ENCODE results near the gene CLSTN2.

The CLSTN2 gene

DNA sequence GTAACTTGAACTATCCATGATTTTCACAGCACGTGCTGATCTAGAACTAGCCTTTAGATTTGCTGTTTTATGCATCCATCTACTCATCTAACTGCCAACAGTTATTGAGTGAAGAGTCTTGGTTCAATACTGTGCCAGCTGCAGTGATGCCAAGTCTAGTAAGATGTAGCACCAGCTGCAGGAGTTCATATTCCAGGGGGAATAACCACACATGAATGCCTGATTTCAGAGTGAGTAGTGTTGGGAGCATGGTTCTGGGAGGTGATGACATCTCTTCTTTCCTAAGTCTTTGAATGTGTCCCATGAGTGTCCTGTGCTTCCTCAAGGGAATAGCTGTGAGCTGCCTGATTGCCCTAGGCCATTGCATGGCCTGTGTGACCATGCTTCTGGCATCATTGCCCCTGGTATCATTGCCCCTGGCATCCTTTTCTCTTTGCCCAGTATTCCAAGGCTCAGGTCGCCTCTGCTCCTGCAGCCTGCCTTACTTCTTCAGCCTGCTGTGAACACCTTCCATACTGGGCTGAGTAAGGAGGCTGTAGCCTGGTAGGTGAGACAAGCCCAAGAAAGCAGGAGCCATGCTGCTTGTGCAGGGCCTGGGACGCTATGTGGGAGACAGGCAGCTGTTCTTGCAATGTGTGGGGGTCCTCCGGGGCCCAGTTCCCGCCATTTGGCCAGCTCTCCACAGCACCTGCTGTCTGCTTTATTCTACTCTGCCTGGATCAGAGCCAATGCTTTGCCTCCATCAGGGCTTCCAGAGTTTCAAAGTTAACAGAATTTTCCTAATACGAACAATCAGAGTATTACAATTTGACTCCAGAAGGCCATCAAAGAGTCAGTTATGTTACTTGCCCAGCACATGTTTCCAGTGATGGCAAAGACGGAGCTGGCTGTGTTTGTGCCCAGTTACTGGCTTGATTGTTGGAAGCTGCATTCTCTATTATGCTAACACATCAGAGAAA, 73.2 kb downstream of the CLSTN2 start:
- no peak for DNase-seq
- no peak overlapping the region for H3K4me2 ChIP-seq (ENCODE audit: low read depth, low read length)
- H3K9me3 ChIP-seq (replicated peaks; ENCODE audit: insufficient read depth, low read length) = no peaks in the 10 kb centered on the region

DNA sequence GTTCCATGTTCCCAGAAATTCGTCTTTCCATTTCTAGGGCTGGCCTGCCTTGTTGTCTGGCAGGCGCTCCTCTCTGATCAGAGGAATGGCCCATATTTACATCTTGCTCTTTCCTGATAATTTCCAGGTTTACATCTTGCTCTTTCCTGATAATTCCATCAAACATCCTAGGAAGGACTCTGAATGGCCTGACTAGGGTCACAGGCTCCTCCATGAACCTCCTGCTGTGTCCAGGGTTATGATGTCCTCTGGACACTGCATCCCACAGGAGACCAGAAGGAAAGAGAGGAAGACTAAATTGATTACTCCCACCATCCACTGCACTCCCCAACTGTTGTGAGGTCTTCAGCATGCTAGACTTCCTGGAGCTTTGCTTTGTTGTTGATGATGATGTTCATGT, 75.4 kb downstream of the CLSTN2 start:
- Histone ChIP-seq H3K9me2 (replicated peaks; ENCODE audit: insufficient read depth, low read length) (no peaks in the 10 kb centered on the region), H3K27ac (ENCODE audit: low read length) (no peak overlapping the region), H3K36me3 (replicated peaks; ENCODE audit: insufficient read depth, low read length) (no peaks in the 10 kb centered on the region), H2AFZ (ENCODE audit: low read length) (no peak overlapping the region), H3K9me3 (replicated peaks; ENCODE audit: insufficient read depth, low read length) (no peaks in the 10 kb centered on the region), H4K20me1 (ENCODE audit: insufficient read depth, low read length) (no peaks in the 10 kb centered on the region), H3K4me2 (ENCODE audit: low read depth, low read length) (no peak overlapping the region), H3K27me3 (replicated peaks; ENCODE audit: insufficient read depth, low read length) (no peaks in the 10 kb centered on the region), H3K79me2 (ENCODE audit: low read length) (no peaks in the 10 kb centered on the region), H3F3A (ENCODE audit: insufficient read depth, low read length) (no peaks in the 10 kb centered on the region), H3K4me1 (ENCODE audit: low read length) (no peaks in the 10 kb centered on the region), H3K4me3 (ENCODE audit: low read length) (no peak overlapping the region), H3K9ac (ENCODE audit: low read length) (no peak overlapping the region)
- no peak for DNase-seq
- no peak for TF ChIP-seq EZH2phosphoT487 (IDR thresholded peaks at IDR 0.05; ENCODE audit: low read length)
- no peak for TF ChIP-seq CTCF (IDR thresholded peaks at IDR 0.05; ENCODE audit: low read length)
- no peak for TF ChIP-seq EZH2 (optimal IDR thresholded peaks at IDR 0.05; ENCODE audit: low read depth, low read length)

More for the DNA sequence above, 73.2 kb downstream of the CLSTN2 start:
- TF ChIP-seq EZH2 (optimal IDR thresholded peaks at IDR 0.05; ENCODE audit: low read depth, low read length) (no peak), EZH2phosphoT487 (IDR thresholded peaks at IDR 0.05; ENCODE audit: low read length) (no peak)
- Histone ChIP-seq H3K4me1 (ENCODE audit: low read length) (no peaks in the 10 kb centered on the region), H2AFZ (ENCODE audit: low read length) (no peak overlapping the region), H3K9ac (ENCODE audit: low read length) (no peak overlapping the region), H3K27me3 (replicated peaks; ENCODE audit: insufficient read depth, low read length) (no peaks in the 10 kb centered on the region), H3F3A (ENCODE audit: insufficient read depth, low read length) (no peaks in the 10 kb centered on the region), H3K36me3 (replicated peaks; ENCODE audit: insufficient read depth, low read length) (no peaks in the 10 kb centered on the region), H4K20me1 (ENCODE audit: insufficient read depth, low read length) (no peaks in the 10 kb centered on the region), H3K9me2 (replicated peaks; ENCODE audit: insufficient read depth, low read length) (no peaks in the 10 kb centered on the region), H3K4me3 (ENCODE audit: low read length) (no peak overlapping the region), H3K27ac (ENCODE audit: low read length) (no peak overlapping the region), H3K79me2 (ENCODE audit: low read length) (no peaks in the 10 kb centered on the region)

GRCh38 chr3:140011086-140011485, 76.1 kb downstream of the CLSTN2 start:
- no peaks in the 10 kb centered on the region for H3K9me2 ChIP-seq (replicated peaks; ENCODE audit: insufficient read depth, low read length)
- no peaks in the 10 kb centered on the region for H4K20me1 ChIP-seq (ENCODE audit: insufficient read depth, low read length)
- H3K27ac ChIP-seq (ENCODE audit: low read length) = no peak overlapping the region
- H3K4me2 ChIP-seq (ENCODE audit: low read depth, low read length) = no peak overlapping the region
- no peaks in the 10 kb centered on the region for H3K27me3 ChIP-seq (replicated peaks; ENCODE audit: insufficient read depth, low read length)
- H3K9me3 ChIP-seq (replicated peaks; ENCODE audit: insufficient read depth, low read length) = no peaks in the 10 kb centered on the region
- no peak overlapping the region for H2AFZ ChIP-seq (ENCODE audit: low read length)
- H3K36me3 ChIP-seq (replicated peaks; ENCODE audit: insufficient read depth, low read length) = no peaks in the 10 kb centered on the region
- no peaks in the 10 kb centered on the region for H3F3A ChIP-seq (ENCODE audit: insufficient read depth, low read length)
- no peak for TF ChIP-seq CTCF (IDR thresholded peaks at IDR 0.05; ENCODE audit: low read length)
- no peak overlapping the region for H3K4me3 ChIP-seq (ENCODE audit: low read length)
- H3K4me1 ChIP-seq (ENCODE audit: low read length) = no peaks in the 10 kb centered on the region
- H3K9ac ChIP-seq (ENCODE audit: low read length) = no peak overlapping the region
- DNase-seq = no peak
- H3K79me2 ChIP-seq (ENCODE audit: low read length) = no peaks in the 10 kb centered on the region

Data from MM.1S (cell line).